ENCODE measurements around the gene CFHR3. TPM values are rescaled to one million over a fixed set of nuclear protein-coding genes. Genes with fewer than 3 reads are reported as not detected.
"Not testable (repeated sequence)": the region's sequence is repeated elsewhere in the genome, so short reads cannot be mapped to it uniquely, and the experiment has no call there.

Gene CFHR3
- total and polyA plus RNA-seq, 4 experiments from 2014 or later, result not detected

DNA sequence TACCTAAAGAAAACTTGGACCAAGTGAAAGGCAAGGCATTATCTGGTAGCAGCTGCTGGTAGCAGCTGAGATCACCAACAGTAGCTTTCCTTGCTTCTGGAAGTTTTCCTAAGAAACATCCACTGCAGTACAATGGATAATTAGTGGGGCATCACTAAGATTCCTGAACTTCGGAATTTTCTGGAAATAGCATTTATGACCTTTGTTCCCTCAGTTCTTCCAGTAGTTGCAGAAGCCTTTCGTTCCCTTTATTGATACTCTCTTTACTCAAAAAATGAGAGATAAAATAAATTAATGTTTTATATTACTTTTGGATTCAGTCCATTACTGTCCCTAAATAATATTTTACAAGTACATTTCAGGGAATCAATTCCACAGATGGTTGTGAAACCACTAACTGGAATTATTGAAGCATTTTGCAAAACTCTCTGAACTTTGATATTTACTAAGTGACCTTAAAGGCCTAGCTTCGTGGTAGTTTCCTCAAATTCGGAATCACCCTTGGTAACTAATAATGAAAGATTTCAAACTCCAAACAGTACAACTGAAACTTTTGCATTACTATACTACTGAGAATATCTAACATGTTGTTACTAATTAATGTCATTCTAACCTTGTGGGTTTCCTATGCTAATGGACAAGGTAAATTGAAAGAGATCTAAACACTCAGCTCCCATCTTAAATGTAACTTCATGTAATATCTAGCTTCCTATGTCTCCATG, 9.5 kb upstream of the CFHR3 start:
- H3K4me1 ChIP-seq (ENCODE audit: insufficient read depth, low read length); H3K27ac ChIP-seq (ENCODE audit: low read depth, low read length); H3K36me3 Mint-ChIP-seq; H3K4me1 Mint-ChIP-seq; DNase-seq; CTCF ChIA-PET (ENCODE audit: partially characterized antibody); POLR2A ChIA-PET (ENCODE audit: partially characterized antibody); H3K36me3 ChIP-seq (ENCODE audit: insufficient read depth, low read length); H3K4me3 Mint-ChIP-seq; H3K9me3 Mint-ChIP-seq; H3K27ac Mint-ChIP-seq; H3K27me3 ChIP-seq (ENCODE audit: insufficient read depth, low read length); H3K4me3 ChIP-seq (ENCODE audit: low read length in 2 of 2); intact Hi-C loops (cut with micrococcal nuclease); H3K27me3 Mint-ChIP-seq; H3K9me3 ChIP-seq (ENCODE audit: control insufficient read depth in 1 of 2, low read length in 2 of 2): not testable (repeated sequence)

DNA sequence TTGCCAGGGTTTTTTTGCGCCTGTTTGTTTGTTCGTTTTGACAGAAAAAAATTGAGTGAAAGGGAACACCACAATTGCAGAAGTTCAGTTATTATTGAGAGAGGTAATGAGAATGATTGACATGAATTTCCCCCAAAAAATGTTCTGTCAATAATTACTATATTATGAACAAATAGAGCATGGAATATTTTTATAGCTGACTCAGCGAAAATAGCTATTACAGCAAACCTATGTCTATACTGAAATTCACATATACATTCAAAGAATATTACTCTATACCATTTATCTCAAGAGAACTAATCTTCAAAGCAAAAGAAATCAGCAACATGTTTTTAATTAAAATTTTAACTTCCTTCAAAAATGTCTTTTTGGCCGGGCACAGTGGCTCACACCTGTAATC, 4.8 kb upstream of the CFHR3 start:
- H3K4me1 Mint-ChIP-seq; H3K4me3 Mint-ChIP-seq; H3K27me3 ChIP-seq (ENCODE audit: insufficient read depth, low read length); H3K36me3 Mint-ChIP-seq; H3K4me1 ChIP-seq (ENCODE audit: insufficient read depth, low read length); H3K9me3 Mint-ChIP-seq; POLR2A ChIA-PET (ENCODE audit: partially characterized antibody); DNase-seq; intact Hi-C loops (cut with micrococcal nuclease); H3K4me3 ChIP-seq (ENCODE audit: low read length in 2 of 2); H3K27ac Mint-ChIP-seq; CTCF ChIA-PET (ENCODE audit: partially characterized antibody); H3K27ac ChIP-seq (ENCODE audit: low read depth, low read length); H3K9me3 ChIP-seq (ENCODE audit: control insufficient read depth in 1 of 2, low read length in 2 of 2); H3K27me3 Mint-ChIP-seq; H3K36me3 ChIP-seq (ENCODE audit: insufficient read depth, low read length): not testable (repeated sequence)

DNA sequence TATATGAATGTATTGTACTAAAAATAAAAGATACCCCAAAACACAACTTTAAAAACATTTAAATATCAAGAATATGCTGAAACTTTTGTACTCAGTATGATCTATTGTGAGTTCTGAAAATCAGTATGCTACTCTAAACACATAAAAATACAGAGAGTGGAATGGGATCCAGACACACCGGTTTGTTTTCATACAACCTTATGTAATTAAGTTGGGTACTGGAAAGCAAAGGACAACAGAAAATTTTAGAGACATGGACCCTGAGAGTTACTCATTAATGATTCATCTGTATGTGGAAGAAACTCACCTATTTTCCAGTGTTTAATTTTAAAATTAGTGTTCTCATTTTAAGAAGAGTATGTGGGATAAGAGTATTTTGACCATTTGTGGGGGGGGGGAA, 927 bp upstream of the CFHR3 start:
- ChIA-PET CTCF (ENCODE audit: partially characterized antibody) (no interaction called here), POLR2A (ENCODE audit: partially characterized antibody) (no interaction called here)
- H3K27me3 Mint-ChIP-seq, result no peaks in the 10 kb centered on the region
- Histone ChIP-seq H3K36me3 (ENCODE audit: insufficient read depth, low read length) (no peaks in the 10 kb centered on the region), H3K27ac (ENCODE audit: low read depth, low read length) (no peak overlapping the region), H3K4me3 (ENCODE audit: low read length in 2 of 2) (no peak overlapping the region), H3K4me1 (ENCODE audit: insufficient read depth, low read length) (no peaks in the 10 kb centered on the region), H3K27me3 (ENCODE audit: insufficient read depth, low read length) (no peaks in the 10 kb centered on the region), H3K9me3 (ENCODE audit: control insufficient read depth in 1 of 2, low read length in 2 of 2) (no peaks in the 10 kb centered on the region)
- H3K9me3 Mint-ChIP-seq, result no peaks in the 10 kb centered on the region
- intact Hi-C loops (cut with micrococcal nuclease), result no loop called here
- H3K27ac Mint-ChIP-seq, result no peak overlapping the region
- no peaks in the 10 kb centered on the region for H3K36me3 Mint-ChIP-seq
- no peak for DNase-seq
- no peaks in the 10 kb centered on the region for H3K4me1 Mint-ChIP-seq
- H3K4me3 Mint-ChIP-seq, result no peak overlapping the region

DNA sequence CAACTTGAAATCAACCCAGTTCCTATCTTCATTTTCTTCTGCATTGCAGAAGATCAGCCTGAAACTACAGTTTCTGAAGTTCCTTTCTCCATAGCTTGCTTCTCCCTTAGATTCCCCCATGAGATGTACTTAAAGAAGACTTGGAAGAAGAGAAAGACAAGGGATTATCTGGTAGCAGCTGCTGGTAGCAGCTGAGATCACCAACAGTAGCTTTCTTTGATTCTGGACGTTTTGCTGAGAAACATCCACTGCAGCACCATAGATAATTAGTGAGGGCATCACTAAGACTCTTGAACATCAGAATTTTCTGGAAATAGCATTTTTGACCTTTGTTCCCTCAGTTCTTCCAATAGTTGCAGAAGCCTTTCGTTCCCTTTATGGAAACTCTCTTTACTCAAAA, 465 bp upstream of the CFHR3 start:
- DNase-seq, result no peak
- Mint-ChIP-seq H3K4me1 (no peaks in the 10 kb centered on the region), H3K4me3 (no peak overlapping the region), H3K27me3 (no peaks in the 10 kb centered on the region), H3K36me3 (no peaks in the 10 kb centered on the region), H3K9me3 (no peaks in the 10 kb centered on the region), H3K27ac (no peak overlapping the region)
- H3K36me3 ChIP-seq (ENCODE audit: insufficient read depth, low read length), result no peaks in the 10 kb centered on the region
- no peaks in the 10 kb centered on the region for H3K27me3 ChIP-seq (ENCODE audit: insufficient read depth, low read length)
- H3K27ac ChIP-seq (ENCODE audit: low read depth, low read length), result no peak overlapping the region
- H3K4me1 ChIP-seq (ENCODE audit: insufficient read depth, low read length), result no peaks in the 10 kb centered on the region
- ChIA-PET POLR2A (ENCODE audit: partially characterized antibody) (no interaction called here), CTCF (ENCODE audit: partially characterized antibody) (no interaction called here)
- H3K9me3 ChIP-seq (ENCODE audit: control insufficient read depth in 1 of 2, low read length in 2 of 2), result no peaks in the 10 kb centered on the region
- no peak overlapping the region for H3K4me3 ChIP-seq (ENCODE audit: low read length in 2 of 2)
- intact Hi-C loops (cut with micrococcal nuclease), result no loop called here

DNA sequence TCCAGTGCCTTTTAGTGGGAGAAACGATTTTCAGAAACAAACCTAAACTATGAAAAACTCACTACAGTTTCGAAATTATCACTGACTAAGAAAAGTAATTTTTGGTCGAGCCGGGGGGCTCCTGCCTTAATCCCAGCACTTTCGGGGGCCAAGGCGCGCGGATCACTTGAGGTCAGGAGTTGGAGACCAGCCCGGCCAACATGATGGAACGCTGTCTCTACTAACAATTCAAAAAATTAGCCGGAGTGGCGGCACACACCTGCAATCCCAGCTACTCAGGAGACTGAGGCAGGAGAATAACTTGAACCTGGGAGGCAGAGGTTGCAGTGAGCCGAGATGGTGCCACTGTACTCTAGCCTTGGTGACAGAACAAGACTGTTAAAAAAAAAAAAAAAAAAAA, 3.0 kb downstream of the CFHR3 start:
- no peak overlapping the region for H3K27ac Mint-ChIP-seq
- no peak for DNase-seq
- CTCF ChIA-PET (ENCODE audit: partially characterized antibody), result no interaction called here
- POLR2A ChIA-PET (ENCODE audit: partially characterized antibody), result no interaction called here
- Histone ChIP-seq H3K36me3 (ENCODE audit: insufficient read depth, low read length) (no peaks in the 10 kb centered on the region), H3K4me3 (ENCODE audit: low read length in 2 of 2) (no peak overlapping the region), H3K27me3 (ENCODE audit: insufficient read depth, low read length) (no peaks in the 10 kb centered on the region), H3K4me1 (ENCODE audit: insufficient read depth, low read length) (no peaks in the 10 kb centered on the region), H3K9me3 (ENCODE audit: control insufficient read depth in 1 of 2, low read length in 2 of 2) (no peaks in the 10 kb centered on the region), H3K27ac (ENCODE audit: low read depth, low read length) (no peak overlapping the region)
- no peaks in the 10 kb centered on the region for H3K36me3 Mint-ChIP-seq
- no peaks in the 10 kb centered on the region for H3K27me3 Mint-ChIP-seq
- intact Hi-C loops (cut with micrococcal nuclease), result no loop called here
- peaks cover 0 to 3% (median 0%) of the 10 kb centered on the region in 8 donors for H3K9me3 Mint-ChIP-seq
- H3K4me1 Mint-ChIP-seq, result no peaks in the 10 kb centered on the region
- no peak overlapping the region for H3K4me3 Mint-ChIP-seq

DNA sequence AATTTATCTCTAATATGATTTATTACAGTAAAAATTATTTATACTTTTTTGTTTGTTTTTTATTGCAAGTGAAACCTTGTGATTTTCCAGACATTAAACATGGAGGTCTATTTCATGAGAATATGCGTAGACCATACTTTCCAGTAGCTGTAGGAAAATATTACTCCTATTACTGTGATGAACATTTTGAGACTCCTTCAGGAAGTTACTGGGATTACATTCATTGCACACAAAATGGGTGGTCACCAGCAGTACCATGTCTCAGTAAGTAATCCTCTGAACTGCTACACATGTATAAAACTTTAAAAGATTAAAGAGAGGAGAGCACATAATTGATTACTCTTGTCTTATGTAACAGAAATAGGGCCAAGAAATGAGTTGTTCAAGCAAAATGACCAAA, 4.5 kb downstream of the CFHR3 start:
- Mint-ChIP-seq H3K4me1 (no peaks in the 10 kb centered on the region), H3K36me3 (no peaks in the 10 kb centered on the region), H3K27ac (no peak overlapping the region), H3K27me3 (no peaks in the 10 kb centered on the region), H3K4me3 (no peak overlapping the region), H3K9me3 (peaks cover 0 to 5% (median 0%) of the 10 kb centered on the region in 8 donors)
- Histone ChIP-seq H3K9me3 (ENCODE audit: control insufficient read depth in 1 of 2, low read length in 2 of 2) (no peaks in the 10 kb centered on the region), H3K4me1 (ENCODE audit: insufficient read depth, low read length) (no peaks in the 10 kb centered on the region), H3K36me3 (ENCODE audit: insufficient read depth, low read length) (no peaks in the 10 kb centered on the region), H3K4me3 (ENCODE audit: low read length in 2 of 2) (no peak overlapping the region), H3K27me3 (ENCODE audit: insufficient read depth, low read length) (no peaks in the 10 kb centered on the region), H3K27ac (ENCODE audit: low read depth, low read length) (no peak overlapping the region)
- DNase-seq, result no peak
- POLR2A ChIA-PET (ENCODE audit: partially characterized antibody), result no interaction called here
- intact Hi-C loops (cut with micrococcal nuclease), result no loop called here
- CTCF ChIA-PET (ENCODE audit: partially characterized antibody), result no interaction called here

DNA sequence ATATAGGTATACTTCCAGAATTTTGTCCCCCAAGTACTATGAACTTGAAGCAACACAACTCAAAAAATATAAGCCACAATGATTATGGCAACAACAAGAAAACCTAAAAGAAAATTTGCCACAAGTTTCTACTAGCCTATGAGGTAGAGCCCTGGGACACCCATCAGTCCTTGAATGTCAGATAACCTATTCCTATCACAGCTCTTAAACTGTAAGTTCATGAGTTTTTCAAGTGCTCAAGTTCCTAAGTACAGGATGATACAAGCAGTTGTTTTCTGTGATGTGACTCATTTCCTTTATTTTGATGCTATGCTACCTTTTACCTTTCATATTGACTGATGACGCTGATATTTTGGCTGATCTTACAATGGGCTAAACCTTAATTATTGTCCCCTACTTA, 16.6 kb downstream of the CFHR3 start:
- POLR2A ChIA-PET (ENCODE audit: partially characterized antibody); H3K27ac Mint-ChIP-seq: not testable (repeated sequence)

DNA sequence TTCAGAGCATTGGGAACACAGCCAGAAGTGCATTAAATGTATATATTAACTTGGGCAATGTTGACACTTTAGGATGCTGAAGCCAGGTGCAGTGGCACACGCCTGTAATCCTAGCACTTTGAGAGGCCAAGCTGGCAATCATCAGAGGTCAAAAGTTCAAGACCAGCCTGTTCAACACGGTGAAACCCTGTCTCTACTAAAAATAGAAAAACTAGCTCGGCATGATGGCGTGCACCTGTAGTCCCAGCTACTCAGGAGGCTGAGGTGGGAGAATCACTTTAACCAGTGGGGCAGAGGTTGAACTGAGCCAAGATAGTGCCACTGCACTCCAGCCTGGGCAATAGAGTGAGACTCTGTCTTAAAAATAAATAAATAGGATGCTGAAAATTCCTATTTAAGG, 19.5 kb downstream of the CFHR3 start:
- H3K4me1 Mint-ChIP-seq; CTCF ChIA-PET (ENCODE audit: partially characterized antibody); DNase-seq; intact Hi-C loops (cut with micrococcal nuclease); H3K9me3 ChIP-seq (ENCODE audit: control insufficient read depth in 1 of 2, low read length in 2 of 2); H3K27ac ChIP-seq (ENCODE audit: low read depth, low read length); H3K4me1 ChIP-seq (ENCODE audit: insufficient read depth, low read length); H3K36me3 ChIP-seq (ENCODE audit: insufficient read depth, low read length); H3K27ac Mint-ChIP-seq; H3K27me3 Mint-ChIP-seq; H3K27me3 ChIP-seq (ENCODE audit: insufficient read depth, low read length); H3K4me3 Mint-ChIP-seq; H3K4me3 ChIP-seq (ENCODE audit: low read length in 2 of 2); H3K36me3 Mint-ChIP-seq; POLR2A ChIA-PET (ENCODE audit: partially characterized antibody): not testable (repeated sequence)
- H3K9me3 Mint-ChIP-seq, result peaks cover 0 to 14% (median 1%) of the 10 kb centered on the region in 8 donors

More for the DNA sequence above, 16.6 kb downstream of the CFHR3 start:
- H3K4me1 Mint-ChIP-seq; H3K4me3 Mint-ChIP-seq; H3K27ac ChIP-seq (ENCODE audit: low read depth, low read length); H3K36me3 Mint-ChIP-seq; H3K27me3 Mint-ChIP-seq; H3K4me1 ChIP-seq (ENCODE audit: insufficient read depth, low read length); CTCF ChIA-PET (ENCODE audit: partially characterized antibody); intact Hi-C loops (cut with micrococcal nuclease); H3K27me3 ChIP-seq (ENCODE audit: insufficient read depth, low read length); H3K9me3 ChIP-seq (ENCODE audit: control insufficient read depth in 1 of 2, low read length in 2 of 2); DNase-seq; H3K36me3 ChIP-seq (ENCODE audit: insufficient read depth, low read length); H3K4me3 ChIP-seq (ENCODE audit: low read length in 2 of 2): not testable (repeated sequence)
- H3K9me3 Mint-ChIP-seq, result peaks cover 0 to 11% (median 1%) of the 10 kb centered on the region in 8 donors
